ENCODE results near the gene NR3C1.
A peak's percentile ranks its signal among the peaks of the same experiment; 100 is the strongest.
"Not testable (repeated sequence)": the region's sequence is repeated elsewhere in the genome, so short reads cannot be mapped to it uniquely, and the experiment has no call there.

NR3C1 gene

DNA sequence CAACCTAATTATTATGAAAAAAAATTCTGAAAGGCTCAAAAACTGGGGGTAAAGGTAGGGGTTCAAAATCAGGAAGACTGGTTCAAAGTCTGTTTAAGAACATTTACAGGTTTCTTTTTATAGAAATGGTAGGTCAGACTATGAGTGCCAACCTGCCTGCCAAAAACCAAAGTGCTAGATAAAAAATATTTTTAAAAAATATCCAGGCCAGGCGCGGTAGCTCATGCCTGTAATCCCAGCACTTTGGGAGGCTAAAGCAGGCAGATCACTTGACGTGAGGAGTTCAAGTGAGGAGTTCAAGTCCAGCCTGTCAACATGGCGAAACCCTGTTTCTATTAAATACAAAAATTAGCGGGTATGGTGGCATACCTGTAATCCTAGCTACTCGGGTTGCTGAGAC is 67.0 kb downstream of the NR3C1 start:
- DNase-seq (ENCODE audit: low spot score), result no peak

DNA sequence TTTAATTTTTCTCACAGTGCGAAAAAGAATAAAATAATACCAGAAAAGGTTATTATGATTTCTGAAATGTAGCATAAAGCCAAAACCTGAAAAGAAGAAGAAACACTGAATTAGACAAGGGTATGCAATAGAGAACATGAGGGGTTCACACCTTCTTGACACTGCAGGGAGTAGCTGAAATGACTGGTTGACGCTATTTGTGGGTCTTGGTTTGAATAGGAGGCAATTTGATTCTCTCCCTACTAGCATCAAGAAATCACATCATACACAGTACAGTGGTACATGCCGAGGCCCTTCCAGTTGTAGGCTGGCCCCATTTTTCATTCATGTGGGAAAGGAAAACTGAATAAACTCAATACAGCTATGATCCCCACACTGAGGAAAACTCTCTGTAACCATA is 68.6 kb downstream of the NR3C1 start:
- DNase-seq (ENCODE audit: low spot score), result no peak

DNA sequence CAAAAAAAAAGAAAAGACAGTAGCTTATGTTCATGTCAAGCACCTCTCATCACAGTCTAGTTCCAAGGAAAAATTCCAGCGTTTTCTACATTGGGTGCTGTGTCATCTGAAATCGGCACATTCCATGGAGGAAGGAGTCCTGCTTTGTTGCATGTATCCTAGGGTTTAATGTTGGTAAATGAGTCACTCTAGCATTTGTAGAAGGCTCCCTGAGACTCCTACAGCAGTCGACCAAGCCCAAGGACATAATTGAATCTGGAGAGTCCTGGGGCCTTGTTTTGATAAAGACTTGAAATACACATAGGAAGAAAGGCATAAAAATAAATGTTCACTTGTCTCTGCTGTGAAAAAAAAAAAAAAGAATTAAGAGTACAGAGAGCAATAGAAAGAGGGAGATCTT is 69.1 kb downstream of the NR3C1 start:
- not testable (repeated sequence) for DNase-seq (ENCODE audit: low spot score)

DNA sequence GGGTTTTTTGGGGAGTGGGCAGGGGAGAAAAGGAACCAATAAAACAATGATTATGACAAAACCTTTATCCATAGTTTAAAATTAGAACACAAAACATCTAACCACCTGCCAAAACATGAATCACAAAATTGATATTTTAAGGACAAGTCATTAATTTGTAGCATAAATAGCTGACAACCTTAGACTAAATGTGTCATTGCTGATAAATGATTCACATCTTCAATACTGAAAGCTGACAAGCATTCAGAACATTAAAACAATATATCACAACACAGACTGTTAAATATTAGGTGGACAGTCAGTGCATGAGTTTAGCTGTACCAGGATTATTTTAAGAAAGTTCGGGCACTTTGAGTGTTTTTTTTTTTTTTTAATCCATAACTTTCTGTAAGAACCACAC is 71.5 kb downstream of the NR3C1 start:
- no peak for DNase-seq (ENCODE audit: low spot score)

DNA sequence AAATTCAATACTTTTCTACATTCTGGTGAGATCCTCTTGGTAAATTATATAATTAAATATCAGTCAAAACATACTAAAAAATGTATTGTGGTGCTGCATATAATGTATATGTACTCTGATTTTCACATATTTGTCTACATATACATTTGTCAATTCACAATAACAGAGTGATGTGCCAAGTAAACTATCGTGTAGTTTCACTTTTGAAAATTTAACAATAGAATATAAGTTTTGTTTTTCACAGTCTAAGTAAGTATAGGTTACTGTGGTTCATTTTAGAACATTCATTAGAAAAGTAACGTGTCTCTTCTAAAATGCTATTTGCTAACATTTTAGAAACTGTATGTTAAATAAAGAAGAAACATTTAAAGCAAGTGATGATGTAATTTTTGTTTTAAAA is 73.6 kb downstream of the NR3C1 start:
- no peak for DNase-seq (ENCODE audit: low spot score)

DNA sequence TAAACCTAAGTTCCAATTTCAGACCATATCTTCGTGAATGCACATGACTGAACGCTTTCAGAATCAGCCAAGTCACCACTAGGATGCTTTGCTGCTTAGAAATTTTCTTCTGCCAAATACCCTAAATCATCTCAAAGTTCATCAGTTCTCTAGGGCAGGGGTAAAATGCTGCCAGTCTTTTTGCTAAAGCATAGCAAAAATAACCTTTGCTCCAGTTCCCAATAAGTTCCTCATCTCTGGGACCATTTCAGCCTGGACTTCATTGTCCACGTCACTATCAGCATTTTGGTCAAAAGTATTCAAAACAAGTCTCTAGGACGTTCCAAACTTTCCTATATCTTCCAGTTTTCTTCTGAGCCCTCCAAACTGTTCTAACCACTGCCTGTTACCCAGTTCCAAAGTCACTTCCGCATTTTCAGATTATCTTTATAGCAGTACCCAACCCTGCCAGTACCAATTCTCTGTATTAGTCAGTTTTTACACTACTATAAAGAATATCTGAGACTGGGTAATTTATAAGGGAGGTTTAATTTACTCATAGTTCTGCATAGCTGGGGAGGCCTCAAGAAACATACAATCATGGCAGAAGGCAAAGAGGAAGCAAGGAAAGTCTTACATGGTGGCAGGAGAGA is 74.8 kb downstream of the NR3C1 start:
- no peak for DNase-seq (ENCODE audit: low spot score)

DNA sequence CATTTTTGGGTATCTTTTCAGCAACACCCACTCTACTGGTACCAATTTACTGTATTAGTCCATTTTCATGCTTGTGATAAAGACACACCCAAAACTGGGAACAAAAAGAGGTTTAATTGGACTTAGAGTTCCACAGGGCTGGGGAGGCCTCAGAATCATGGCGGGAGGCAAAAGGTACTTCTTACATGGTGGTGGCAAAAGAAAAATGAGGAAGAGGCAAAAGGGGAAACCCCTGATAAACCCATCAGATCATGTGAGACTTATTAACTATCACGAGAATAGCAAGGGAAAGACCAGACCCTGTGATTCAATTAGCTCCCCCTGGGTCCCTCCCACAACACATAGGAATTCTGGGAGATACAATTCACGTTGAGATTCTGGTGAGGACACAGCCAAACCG is 78.4 kb downstream of the NR3C1 start:
- not testable (repeated sequence) for DNase-seq (ENCODE audit: low spot score)

DNA sequence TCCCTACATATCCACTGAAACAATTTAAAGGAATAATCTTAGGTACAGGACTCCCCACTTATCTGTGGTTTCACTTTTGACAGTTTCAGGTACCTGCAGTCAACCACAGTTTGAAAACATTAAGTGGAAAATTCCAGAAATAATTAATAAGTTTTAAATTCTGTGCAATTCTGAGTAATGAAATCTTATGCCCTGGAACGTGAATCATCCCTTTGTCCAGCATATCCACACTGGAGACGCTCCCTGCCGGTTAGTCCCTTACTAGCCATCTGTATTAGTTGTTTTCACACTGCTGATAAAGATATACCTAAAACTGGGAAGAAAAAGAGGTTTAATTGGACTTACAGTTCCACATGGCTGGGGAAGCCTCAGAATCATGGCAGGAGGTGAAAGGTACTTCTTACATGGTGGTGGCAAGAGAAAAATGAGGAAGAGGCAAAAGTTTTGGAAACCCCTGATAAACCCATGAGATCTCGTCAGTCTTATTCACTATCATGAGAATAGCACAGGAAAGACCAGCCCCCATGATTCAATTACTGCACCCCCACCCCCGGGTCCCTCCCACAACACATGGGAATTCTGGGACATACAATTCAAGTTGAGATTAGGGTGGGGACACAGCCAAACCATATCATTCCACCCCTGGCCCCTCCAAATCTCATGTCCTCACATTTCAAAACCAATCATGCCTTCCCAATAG is 80.4 kb downstream of the NR3C1 start:
- not testable (repeated sequence) for DNase-seq (ENCODE audit: low spot score)

DNA sequence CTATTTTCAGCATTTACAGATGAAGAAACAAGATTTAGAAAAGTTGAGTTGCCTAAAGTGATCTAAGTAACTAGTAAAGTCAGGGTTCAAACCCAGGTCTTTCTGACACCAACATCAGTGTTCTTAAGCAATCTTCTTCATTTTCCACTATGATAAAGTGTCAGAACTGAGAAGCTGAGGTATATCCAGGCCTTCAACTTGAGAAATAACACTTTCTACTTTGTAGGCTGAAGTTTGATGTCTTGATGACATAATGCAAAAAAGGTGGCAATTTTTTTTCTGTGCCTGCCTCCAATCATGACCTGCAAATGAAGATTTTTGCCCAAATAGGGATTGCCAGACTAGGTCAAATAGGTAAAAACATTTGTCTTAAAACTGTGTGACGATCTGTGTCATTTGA is 81.3 kb downstream of the NR3C1 start:
- DNase-seq (ENCODE audit: low spot score), result no peak

DNA sequence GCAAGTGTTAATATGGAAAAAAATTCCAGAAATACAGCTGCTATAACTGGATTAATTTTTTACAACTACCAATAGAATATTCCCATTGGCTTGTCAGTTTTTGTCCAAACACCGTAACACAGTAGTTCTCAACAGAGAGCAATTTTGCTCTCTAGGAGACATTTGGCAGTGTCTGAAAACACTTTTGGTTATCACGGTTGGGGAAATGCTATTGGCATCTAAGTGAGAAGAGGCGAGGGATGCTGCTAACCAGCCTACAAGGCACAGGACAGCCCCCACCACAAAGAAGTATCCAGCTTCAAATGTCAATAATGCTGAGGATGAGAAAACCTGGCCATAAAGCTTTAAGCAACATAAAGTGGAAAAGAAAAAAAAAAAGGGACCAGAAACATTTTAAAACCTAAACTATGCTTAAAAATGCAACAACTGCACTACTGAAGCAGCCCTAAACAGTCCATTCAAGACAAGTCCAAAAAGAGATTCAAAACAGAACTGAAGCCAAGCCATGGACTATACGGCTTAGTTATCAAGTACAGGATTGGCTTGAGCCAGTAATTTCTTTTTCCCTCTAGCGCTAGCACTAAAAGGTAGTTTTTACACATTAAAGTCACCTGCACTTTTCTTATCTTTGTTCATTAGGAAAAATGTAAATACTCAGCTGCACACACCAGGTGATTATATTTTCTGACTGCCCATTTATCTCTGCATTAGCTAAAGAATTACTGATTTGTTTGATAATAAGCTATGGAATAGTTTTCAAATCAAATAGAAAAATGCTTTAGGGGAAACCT is 83.9 kb downstream of the NR3C1 start:
- no peak for DNase-seq (ENCODE audit: low spot score)

DNA sequence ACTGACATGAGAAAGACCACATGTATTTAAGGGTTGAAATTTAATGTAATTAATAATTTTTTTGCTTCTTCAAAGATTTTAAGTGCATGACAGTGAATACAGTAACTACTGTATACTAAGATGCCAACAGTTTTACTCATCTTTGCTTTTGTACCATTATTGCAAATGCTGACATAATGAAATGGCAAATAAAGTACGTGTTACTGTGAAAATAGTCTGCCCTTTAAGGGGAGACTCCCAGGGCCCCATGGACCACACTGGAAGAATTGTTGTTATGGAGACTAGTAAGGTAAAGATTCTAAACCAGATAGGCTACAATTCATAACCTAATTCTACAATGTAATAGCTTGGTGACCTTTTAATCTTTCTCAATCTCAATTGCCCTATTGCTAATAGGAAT is 84.7 kb downstream of the NR3C1 start:
- DNase-seq (ENCODE audit: low spot score), result no peak

DNA sequence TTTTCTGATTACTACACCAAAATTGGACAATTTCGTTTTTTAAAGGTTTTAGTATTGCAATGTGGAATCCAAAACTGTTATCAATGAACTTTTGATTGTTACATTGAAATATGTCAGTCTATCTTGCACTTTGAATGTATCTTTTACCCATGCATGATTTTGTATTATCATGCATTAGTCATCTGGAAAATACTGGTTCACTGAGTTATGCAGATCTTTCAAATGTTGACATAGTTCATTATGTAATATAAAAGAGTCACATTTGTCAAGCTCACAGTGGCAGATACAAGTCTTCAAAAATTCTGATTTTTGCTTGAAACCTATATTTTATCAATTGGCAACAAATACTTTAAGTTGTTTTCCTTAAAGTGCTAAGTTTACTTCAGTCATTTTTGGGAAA is 85.2 kb downstream of the NR3C1 start:
- no peak for DNase-seq (ENCODE audit: low spot score)

DNA sequence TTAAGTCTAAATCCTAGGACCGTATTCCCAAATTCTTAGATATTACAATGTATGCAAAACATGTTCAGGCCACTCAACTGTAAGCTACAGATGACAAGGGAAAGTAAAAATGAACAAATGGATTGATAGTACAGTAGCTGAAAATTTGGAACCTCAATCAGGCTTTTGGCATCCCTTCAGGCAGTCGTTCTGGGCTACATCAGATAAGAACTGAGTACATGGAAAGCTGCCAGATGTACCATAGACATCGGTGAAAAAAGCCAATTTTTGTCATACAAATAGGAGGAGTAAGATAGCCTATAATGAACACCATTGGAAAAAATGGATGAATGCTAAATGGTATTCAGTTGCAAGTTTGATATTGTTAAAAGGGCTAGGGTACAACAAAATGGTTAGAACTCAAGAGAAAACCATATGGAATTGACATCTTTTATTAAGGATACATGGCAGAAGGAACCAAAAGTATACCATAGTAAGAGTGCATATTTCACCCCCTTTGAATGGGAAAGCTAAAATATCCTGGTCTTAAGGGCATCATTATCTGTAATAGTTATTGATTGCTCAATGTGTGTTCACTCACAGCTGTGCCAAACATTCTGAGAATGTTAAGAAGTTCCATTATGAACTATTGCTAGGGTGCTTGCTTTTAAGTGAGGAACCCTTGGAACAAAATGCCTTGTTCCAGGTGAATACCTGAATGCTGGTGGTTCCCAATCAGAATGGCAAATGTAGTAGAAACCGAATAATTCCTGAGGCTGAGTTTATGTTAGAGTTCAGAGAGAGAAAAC is 86.4 kb downstream of the NR3C1 start:
- no peak for DNase-seq (ENCODE audit: low spot score)

DNA sequence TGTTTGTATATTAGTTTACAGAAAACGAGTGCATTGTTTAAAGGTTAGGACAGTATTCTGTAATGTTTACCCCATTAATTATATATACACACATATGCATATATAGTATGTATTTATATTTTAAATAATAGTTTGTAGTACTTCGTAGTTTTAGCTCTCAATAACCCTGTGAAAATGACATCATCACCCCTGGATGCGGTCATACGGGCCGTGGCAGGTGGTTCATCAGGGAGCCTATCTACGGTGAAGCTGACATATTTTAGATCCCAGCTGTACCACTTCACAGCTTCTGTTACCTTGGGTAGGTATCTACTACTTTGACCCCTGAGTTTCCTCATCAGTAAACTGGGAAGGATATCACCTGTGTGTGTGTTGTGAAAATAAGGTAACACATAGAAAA is 87.1 kb downstream of the NR3C1 start:
- no peak for DNase-seq (ENCODE audit: low spot score)

DNA sequence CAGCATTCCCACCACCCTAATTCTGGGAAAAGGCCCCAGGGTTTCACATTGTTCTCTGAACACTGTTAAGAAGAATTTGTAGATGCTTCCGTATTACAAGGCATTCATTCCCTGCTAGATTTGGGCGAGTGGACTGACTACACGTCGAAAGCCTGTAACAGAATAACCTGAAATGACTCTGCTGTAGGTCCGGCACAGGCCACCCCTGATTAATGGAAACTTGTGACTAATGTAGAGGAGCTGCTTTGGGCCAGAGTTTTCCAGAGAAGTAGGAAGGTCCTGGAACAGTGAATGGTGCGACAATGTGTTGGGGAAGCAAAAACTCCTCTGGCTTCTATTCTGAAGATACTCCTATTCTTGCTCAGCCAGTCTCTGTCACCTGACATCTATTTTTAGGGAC is 87.6 kb downstream of the NR3C1 start:
- no peak for DNase-seq (ENCODE audit: low spot score)

DNA sequence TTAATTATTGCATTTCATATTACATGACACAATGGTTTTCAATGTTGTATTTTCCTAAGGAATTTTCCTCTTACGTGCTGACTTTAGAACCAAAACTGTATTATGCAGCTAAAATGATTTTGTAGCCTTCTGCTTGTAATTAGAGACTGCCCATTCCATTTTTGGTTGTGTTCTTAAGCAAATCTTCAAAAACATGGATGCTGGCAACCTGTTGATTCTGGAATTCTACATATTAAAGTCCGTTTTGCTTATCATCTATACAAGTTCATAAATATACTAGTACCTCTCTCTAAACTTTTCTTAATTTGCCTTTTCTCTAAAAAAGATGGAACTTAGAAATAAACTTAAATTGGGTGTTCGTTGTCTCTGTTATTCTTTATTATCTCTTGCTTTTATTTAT is 88.3 kb downstream of the NR3C1 start:
- DNase-seq (ENCODE audit: low spot score), result no peak

DNA sequence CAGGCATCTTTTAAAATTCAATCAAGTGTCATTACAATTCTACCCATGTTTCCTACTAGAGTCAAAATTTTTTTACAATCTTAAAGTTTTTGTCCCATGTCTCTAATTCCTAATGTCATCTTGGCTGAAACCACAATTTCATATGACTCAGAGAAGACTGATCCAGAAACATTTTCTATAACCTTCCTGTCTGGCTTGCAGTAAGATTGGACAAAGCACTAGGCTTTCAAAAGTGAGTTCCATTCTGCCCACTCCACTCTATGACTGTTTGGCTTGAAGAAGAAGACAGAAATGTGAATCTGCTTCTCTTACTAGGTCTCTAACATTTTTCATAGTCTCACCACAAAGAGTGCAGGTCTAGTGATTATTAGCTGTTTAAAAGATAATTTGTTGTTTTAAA is 88.8 kb downstream of the NR3C1 start:
- peak; percentile 69 for DNase-seq (ENCODE audit: low spot score)

DNA sequence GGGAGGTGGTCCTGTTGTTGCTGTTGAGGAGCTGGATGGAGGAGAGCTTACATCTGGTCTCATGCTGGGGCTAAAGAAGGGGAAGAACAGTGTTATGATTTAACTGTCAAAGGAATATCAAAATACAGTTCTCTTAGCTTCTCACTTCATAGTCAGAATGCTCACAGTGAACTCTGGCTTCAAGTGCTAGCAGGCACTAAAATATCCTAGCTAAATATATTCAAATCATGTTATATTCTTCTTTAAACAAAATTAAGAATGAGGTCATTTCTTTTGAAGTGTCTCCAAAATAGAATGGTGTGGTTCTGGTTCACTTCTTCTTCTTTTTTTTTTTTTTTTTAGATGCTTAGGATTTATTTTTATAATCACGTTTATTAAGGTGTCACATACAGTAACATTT is 89.4 kb downstream of the NR3C1 start:
- no peak for DNase-seq (ENCODE audit: low spot score)

DNA sequence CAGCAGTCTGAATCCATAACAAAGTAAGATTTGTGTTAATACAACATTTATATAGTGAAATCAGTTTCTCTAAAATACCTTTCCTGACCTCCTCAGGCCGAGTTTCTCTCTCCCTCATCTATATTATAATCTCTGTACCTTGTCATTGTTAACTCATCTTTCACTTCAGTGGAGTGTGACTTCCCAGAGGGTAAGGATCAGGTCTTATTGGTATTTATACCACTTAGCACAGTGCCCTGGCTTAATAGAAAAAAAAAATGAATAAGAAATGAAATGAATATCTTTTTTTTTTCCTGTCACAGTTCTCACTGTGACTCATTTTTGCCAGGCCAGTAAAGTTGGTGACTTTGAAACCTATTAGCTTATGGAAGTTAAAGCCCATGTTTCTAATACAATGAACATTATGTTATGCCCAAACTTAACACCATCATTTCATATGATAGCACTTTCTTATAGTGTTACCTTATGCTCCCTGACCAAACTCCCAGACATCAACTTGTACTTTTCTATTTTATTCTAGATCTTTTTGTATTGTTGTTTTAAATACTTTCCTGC is 90.1 kb downstream of the NR3C1 start:
- no peak for DNase-seq (ENCODE audit: low spot score)

DNA sequence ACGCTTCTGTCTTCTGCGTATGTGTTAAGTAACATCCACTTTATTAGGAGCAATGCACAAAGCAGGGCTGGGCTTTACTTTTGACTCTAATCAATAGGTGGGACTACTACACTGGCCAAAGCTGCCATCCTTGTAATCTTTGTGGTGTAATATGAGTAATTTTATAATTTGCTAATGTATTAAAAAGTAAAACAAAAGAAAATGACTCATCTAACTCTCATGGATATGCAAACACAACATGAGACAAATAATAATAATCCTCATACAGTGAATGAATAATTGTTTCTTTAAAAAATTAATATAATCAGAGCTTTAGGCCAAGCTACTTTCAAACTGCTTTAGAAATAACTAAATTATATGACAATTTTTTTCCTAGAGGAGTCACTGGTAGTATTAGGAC is 90.7 kb downstream of the NR3C1 start:
- no peak for DNase-seq (ENCODE audit: low spot score)

DNA sequence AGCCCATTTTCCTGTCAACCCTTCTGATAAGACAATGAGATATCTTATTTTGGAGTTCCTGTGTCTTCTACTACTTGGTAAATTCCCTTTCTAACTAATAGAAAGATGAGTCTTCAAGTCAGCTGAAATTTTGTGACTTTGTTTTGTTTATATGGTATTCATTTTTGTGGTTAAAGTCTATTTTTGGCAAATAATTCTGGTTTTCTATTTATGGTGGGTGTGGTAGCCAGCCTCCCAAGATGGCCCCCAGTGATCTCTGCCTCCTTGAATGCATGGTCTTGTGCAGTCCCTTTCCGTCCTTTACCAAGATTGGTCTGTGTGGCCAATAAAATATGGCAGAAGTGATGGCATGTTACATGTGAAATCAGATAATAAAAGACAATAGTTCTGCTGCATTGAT is 91.5 kb downstream of the NR3C1 start:
- DNase-seq (ENCODE audit: low spot score), result peak; percentile 10

DNA sequence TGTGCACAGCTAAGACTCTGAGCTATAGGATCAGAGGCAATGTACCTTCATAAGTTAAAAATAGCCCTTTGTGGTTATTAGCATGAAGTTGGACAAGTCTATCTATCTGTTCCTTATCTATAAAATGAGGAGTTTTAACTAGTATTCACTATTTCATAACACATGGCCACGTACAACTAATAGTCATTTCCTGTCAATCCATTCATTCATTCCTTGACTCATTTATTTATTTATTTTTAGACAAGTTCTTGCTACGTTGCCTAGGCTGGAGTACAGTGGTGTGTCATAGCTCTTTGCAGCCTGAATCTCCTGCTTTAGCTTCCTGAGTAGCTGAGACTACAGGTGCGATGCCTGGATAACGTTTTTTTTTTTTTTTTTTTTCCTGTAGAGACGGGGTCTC is 92.1 kb downstream of the NR3C1 start:
- DNase-seq (ENCODE audit: low spot score), result no peak
